ENCODE results near the gene VAV1.

Gene VAV1

DNA sequence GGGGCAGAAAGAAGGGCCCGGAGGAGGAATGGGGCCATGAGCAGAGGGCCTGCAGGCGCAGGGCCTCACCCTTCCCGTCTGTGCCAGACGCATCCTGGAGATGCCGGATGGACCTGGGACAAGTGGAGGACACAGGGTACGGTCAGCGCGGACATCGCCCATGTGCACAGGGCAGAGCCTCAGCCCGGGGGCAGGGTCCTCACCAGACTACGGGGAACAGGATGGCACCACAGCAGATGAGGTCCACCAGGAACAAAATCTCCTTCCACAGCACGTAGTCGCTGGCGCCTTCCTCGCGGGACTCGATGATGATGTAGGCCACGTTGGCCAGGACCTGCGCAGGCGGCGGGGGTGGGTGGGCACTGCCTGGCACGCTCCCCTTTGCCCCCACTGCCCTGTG, 40.7 kb upstream of the VAV1 start:
- Histone ChIP-seq H3K4me1 (ENCODE audit: control insufficient read depth in 1 of 2, insufficient read depth in 2 of 2, low read length in 2 of 2) (peaks cover 0 to 25% of the 10 kb centered on the region in 2 donors), H3K9me3 (ENCODE audit: control insufficient read depth in 1 of 2, low read length in 2 of 2) (no peaks in the 10 kb centered on the region), H3K27ac (ENCODE audit: low read length) (no peak overlapping the region), H3K36me3 (ENCODE audit: control insufficient read depth in 1 of 2, insufficient read depth in 2 of 2, low read length in 2 of 2) (peaks cover 7 to 37% of the 10 kb centered on the region in 2 donors), H3K4me3 (ENCODE audit: low read depth in 1 of 2, low read length in 2 of 2) (no peak overlapping the region), H3K27me3 (ENCODE audit: low read depth, low read length) (no peaks in the 10 kb centered on the region)

GRCh38 chr19:6732803-6733337, 39.6 kb upstream of the VAV1 start:
- Histone ChIP-seq H3K27ac (ENCODE audit: low read length) (no peak overlapping the region), H3K4me3 (ENCODE audit: low read depth in 1 of 2, low read length in 2 of 2) (no peak overlapping the region), H3K4me1 (ENCODE audit: control insufficient read depth in 1 of 2, insufficient read depth in 2 of 2, low read length in 2 of 2) (peaks cover 1 to 27% of the 10 kb centered on the region in 2 donors), H3K36me3 (ENCODE audit: control insufficient read depth in 1 of 2, insufficient read depth in 2 of 2, low read length in 2 of 2) (peaks cover 7 to 37% of the 10 kb centered on the region in 2 donors), H3K9me3 (ENCODE audit: control insufficient read depth in 1 of 2, low read length in 2 of 2) (no peaks in the 10 kb centered on the region), H3K27me3 (ENCODE audit: low read depth, low read length) (no peaks in the 10 kb centered on the region)

DNA sequence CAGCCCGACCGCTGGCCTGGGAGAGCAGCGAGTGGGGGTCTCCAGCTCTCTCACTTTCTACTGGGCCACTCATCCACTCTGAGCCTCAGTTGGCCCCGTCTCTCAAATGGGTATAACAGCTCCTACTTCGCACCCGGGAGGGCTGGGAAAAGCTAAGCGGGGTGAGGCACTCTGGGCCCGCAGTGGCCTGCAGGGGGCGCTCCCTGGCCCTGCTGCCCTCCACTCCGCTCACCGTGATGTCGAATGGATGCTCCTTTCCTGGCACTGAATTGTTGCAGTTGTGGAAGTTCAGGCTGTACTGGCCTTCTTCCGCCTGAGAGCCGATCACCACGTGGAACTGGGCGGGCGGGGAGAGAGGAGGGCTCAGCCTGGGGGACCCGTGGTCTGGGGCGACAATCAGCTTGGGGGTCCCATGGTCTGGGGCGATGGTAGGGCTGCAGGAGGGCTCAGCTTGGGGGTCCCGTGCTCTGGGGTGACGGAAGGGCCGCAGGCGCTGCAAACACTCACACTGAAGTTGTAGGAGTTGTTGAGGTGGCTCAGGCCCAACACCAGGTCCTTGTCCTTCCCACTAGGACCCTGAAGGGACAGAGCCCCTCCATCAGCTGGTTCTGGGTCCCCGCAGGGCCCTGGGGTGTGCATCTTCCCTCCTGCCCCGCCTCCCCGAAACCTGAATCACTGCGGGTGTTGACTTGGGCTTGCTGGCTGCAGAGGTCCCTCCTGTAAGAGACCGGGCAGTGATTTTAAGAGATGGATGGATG, 39.0 kb upstream of the VAV1 start:
- H3K27ac ChIP-seq (ENCODE audit: low read length) = no peak overlapping the region
- H3K4me3 ChIP-seq (ENCODE audit: low read depth in 1 of 2, low read length in 2 of 2) = no peak overlapping the region
- peaks cover 8 to 29% of the 10 kb centered on the region in 2 donors for H3K4me1 ChIP-seq (ENCODE audit: control insufficient read depth in 1 of 2, insufficient read depth in 2 of 2, low read length in 2 of 2)
- peaks cover 7 to 37% of the 10 kb centered on the region in 2 donors for H3K36me3 ChIP-seq (ENCODE audit: control insufficient read depth in 1 of 2, insufficient read depth in 2 of 2, low read length in 2 of 2)
- no peaks in the 10 kb centered on the region for H3K27me3 ChIP-seq (ENCODE audit: low read depth, low read length)
- H3K9me3 ChIP-seq (ENCODE audit: control insufficient read depth in 1 of 2, low read length in 2 of 2) = no peaks in the 10 kb centered on the region

- H3K4me1 ChIP-seq (ENCODE audit: control insufficient read depth in 1 of 2, insufficient read depth in 2 of 2, low read length in 2 of 2) = peaks cover 15 to 32% of the 10 kb centered on the region in 2 donors
- H3K36me3 ChIP-seq (ENCODE audit: control insufficient read depth in 1 of 2, insufficient read depth in 2 of 2, low read length in 2 of 2) = peaks cover 7 to 37% of the 10 kb centered on the region in 2 donors
- no peak overlapping the region for H3K4me3 ChIP-seq (ENCODE audit: low read depth in 1 of 2, low read length in 2 of 2)
- H3K27ac ChIP-seq (ENCODE audit: low read length) = no peak overlapping the region
- no peaks in the 10 kb centered on the region for H3K27me3 ChIP-seq (ENCODE audit: low read depth, low read length)
- no peaks in the 10 kb centered on the region for H3K9me3 ChIP-seq (ENCODE audit: control insufficient read depth in 1 of 2, low read length in 2 of 2)
These were observed 38.3 kb upstream of the VAV1 start for GRCh38 chr19:6734096-6734696.

DNA sequence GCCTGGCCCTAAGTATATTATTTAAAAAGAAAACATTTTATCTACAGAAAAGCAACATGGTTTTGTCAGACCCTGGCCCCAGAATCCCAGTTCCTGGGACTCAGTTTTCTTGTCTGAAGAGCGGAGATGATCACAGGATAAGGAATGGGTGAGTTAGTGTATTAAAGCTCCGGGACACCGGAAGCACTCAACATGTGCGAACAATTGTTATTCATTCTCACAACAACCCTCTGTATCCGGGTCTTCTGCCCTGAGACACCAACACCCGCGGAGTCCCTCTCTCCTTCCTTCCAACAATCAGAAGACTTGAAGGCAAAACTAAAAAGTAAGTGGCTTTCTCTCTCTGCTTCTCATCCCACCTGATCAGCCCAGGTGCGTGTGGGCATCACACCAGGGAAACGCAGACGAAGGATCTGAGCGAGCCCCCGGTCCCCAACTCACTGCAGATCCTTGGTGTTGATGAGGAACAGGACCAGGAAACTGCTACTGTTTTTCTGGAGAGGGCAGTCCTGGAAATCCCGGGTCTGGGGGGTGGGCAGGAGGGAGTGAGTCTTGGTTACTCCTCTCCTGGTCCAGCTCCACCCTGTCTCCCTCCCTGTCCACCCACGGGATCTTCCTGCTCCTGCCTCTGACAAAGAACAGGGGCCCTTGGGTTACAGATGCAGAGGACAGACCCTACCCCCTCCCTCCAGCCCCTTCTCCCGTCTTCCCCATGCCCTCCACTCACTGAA, 37.2 kb upstream of the VAV1 start:
- Histone ChIP-seq H3K36me3 (ENCODE audit: control insufficient read depth in 1 of 2, insufficient read depth in 2 of 2, low read length in 2 of 2) (peaks cover 7 to 31% of the 10 kb centered on the region in 2 donors), H3K4me1 (ENCODE audit: control insufficient read depth in 1 of 2, insufficient read depth in 2 of 2, low read length in 2 of 2) (peaks cover 15 to 33% of the 10 kb centered on the region in 2 donors), H3K27ac (ENCODE audit: low read length) (peak overlapping the region; percentile 89), H3K4me3 (ENCODE audit: low read depth in 1 of 2, low read length in 2 of 2) (peak overlapping the region; percentile 89 to 91), H3K27me3 (ENCODE audit: low read depth, low read length) (no peaks in the 10 kb centered on the region), H3K9me3 (ENCODE audit: control insufficient read depth in 1 of 2, low read length in 2 of 2) (no peaks in the 10 kb centered on the region)

DNA sequence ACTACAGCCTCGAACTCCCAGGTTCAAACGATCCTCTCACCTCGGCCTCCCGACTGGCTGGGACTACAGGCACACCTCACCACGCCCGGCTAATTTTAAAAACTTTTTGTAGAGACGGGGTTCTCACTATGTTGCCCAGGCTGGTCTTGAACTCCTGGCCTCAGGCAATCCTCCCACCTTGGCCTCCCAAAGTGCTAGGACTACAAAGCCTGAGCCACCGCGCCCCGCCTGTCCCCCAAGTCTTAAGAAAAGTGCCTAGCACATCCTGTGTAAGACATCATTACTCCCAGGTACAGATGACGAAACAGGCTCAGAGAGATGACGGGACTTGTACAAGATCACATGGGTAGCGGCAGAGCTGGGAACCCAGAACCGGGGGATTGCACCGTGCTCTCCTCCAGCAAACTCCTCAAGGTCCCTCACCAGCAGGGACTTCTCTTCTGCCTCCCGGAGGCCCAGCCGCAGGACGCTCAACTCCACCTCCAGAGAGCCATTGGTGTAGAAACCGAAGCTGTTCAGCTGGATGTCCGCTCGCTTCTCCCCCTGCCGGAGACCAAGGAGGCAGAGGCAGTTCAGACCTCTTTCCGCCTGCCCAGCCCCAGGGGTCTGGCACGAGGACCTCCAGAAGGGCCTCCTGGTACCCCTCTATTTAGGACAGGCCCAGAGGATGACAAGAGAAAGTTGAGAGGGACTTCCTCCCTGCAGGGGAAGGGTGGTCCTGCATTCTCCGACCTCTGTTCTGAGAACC, 36.2 kb upstream of the VAV1 start:
- Histone ChIP-seq H3K9me3 (ENCODE audit: control insufficient read depth in 1 of 2, low read length in 2 of 2) (no peaks in the 10 kb centered on the region), H3K27ac (ENCODE audit: low read length) (peak overlapping the region; percentile 89), H3K36me3 (ENCODE audit: control insufficient read depth in 1 of 2, insufficient read depth in 2 of 2, low read length in 2 of 2) (peaks cover 7 to 27% of the 10 kb centered on the region in 2 donors), H3K4me3 (ENCODE audit: low read depth in 1 of 2, low read length in 2 of 2) (peak overlapping the region; percentile 89 to 91), H3K27me3 (ENCODE audit: low read depth, low read length) (no peaks in the 10 kb centered on the region), H3K4me1 (ENCODE audit: control insufficient read depth in 1 of 2, insufficient read depth in 2 of 2, low read length in 2 of 2) (peaks cover 15 to 36% of the 10 kb centered on the region in 2 donors)

- Histone ChIP-seq H3K4me3 (ENCODE audit: low read depth in 1 of 2, low read length in 2 of 2) (peak overlapping the region; percentile 89 to 91), H3K27me3 (ENCODE audit: low read depth, low read length) (no peaks in the 10 kb centered on the region), H3K27ac (ENCODE audit: low read length) (peak overlapping the region; percentile 89), H3K4me1 (ENCODE audit: control insufficient read depth in 1 of 2, insufficient read depth in 2 of 2, low read length in 2 of 2) (peaks cover 15 to 41% of the 10 kb centered on the region in 2 donors), H3K9me3 (ENCODE audit: control insufficient read depth in 1 of 2, low read length in 2 of 2) (no peaks in the 10 kb centered on the region), H3K36me3 (ENCODE audit: control insufficient read depth in 1 of 2, insufficient read depth in 2 of 2, low read length in 2 of 2) (peaks cover 7 to 22% of the 10 kb centered on the region in 2 donors)
These were observed 35.6 kb upstream of the VAV1 start for GRCh38 chr19:6736917-6737283.

GRCh38 chr19:6737284-6737872, 35.1 kb upstream of the VAV1 start, which contains the start of gene GPR108:
GPR108 (minus strand) TSS chr19:6737580; CDS start chr19:6737576, 4 bp downstream.
- H3K36me3 ChIP-seq (ENCODE audit: control insufficient read depth in 1 of 2, insufficient read depth in 2 of 2, low read length in 2 of 2) = peaks cover 6 to 17% of the 10 kb centered on the region in 2 donors
- H3K4me1 ChIP-seq (ENCODE audit: control insufficient read depth in 1 of 2, insufficient read depth in 2 of 2, low read length in 2 of 2) = peaks cover 15 to 41% of the 10 kb centered on the region in 2 donors
- H3K27ac ChIP-seq (ENCODE audit: low read length) = peak within 1 kb of the TSS; percentile 91
- peak within 1 kb of the TSS; percentile 91 to 93 for H3K4me3 ChIP-seq (ENCODE audit: low read depth in 1 of 2, low read length in 2 of 2)
- no peaks in the 10 kb centered on the region for H3K27me3 ChIP-seq (ENCODE audit: low read depth, low read length)
- H3K9me3 ChIP-seq (ENCODE audit: control insufficient read depth in 1 of 2, low read length in 2 of 2) = no peaks in the 10 kb centered on the region

DNA sequence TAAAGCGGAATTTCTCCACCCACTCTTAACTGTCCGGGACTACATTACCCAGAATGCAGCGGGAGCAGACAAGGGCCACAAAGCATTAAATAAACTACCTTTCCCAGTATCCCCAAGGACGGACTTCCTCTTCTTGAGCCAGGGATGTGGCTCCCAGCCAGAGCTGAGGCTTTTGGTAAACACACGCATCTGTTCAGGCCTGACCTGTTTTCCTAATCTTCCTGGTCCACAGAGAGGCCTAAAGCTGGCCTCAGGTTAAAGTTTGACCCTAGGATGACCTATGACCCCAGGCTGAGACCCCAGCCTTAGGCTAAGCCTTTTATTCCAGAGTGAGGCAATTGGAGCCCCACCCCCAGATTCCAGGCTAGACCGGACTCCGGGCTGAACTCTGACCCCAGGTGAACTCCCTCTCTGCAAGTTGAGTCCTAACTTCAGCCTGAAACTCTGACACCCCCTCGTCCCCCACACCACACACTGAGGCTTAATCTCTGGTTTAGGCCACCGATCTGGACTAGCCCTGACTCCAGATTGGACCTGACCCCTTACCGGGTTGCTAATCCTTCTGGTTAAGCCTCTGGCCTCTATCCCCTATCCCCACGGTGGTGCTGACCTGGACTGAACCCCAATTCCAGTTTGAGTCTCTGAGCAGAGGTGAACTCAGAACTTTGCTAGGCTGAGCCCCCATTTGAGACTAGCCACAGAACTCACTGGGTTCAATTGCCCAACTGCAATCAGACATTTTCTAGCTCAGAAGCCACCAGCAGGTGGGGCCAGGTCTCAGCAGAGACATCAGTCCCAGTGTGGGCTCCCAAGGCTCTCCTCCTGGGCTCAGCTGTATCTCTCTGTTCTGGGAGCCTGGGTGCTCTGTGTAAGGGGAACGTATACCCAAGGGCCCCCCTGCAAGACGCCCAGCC, 34.4 kb upstream of the VAV1 start:
- no peaks in the 10 kb centered on the region for H3K9me3 ChIP-seq (ENCODE audit: control insufficient read depth in 1 of 2, low read length in 2 of 2)
- H3K36me3 ChIP-seq (ENCODE audit: control insufficient read depth in 1 of 2, insufficient read depth in 2 of 2, low read length in 2 of 2) = peaks cover 5 to 13% of the 10 kb centered on the region in 2 donors
- H3K4me1 ChIP-seq (ENCODE audit: control insufficient read depth in 1 of 2, insufficient read depth in 2 of 2, low read length in 2 of 2) = peaks cover 15 to 42% of the 10 kb centered on the region in 2 donors
- H3K27ac ChIP-seq (ENCODE audit: low read length) = peak overlapping the region; percentile 91
- H3K4me3 ChIP-seq (ENCODE audit: low read depth in 1 of 2, low read length in 2 of 2) = peak overlapping the region; percentile 59 to 93
- no peaks in the 10 kb centered on the region for H3K27me3 ChIP-seq (ENCODE audit: low read depth, low read length)
